ENCODE data around the gene ULK2.
"Not testable (repeated sequence)": the region's sequence is repeated elsewhere in the genome, so short reads cannot be mapped to it uniquely, and the experiment has no call there.

The ULK2 gene

DNA sequence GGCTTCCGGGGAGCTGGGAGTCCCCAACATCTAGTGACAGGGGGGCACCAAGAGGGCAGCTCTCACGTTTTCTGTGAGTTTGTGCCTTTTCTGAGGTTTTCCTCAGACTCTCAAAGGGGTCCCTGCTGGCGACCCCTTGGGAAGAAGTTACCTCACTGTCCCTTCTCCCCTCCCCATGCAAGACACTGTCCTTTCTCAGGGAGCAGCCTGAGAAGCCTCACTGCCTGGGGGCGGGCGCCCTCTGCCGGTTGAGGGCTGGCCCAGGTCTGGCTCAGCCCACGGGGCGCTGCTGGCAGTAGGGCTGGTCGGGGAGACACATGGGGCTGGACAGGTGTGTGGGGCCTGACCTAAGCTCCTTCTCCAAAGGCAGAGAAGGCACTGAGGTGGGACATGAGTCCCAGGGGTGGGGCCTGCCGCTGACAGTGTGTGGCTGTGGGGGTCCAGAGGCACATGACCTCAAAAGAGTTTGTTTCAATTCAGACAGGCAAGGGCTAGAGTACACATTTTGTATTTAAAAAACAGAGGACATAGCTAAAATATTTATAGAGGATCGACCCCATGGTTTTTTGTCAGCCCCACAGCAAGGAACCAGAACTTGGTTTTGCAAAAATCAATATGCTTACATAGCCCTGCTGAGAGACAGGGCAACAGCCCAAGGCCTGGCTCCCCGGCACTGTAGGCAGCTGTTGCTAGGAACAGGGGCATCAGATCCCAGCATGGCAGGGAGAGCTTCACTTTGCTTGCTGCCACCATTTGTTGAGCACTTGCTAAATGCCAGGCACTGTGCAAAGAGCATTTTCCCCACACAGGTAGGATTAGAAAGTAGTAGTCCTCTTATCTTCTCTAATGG is 101.1 kb downstream of the ULK2 start:
- DNase-seq (ENCODE audit: low spot score) = peak; percentile 58

- DNase-seq (ENCODE audit: low spot score) = no peak
Observed at GRCh38 chr17:19766016-19766415, 101.7 kb downstream of the ULK2 start.

DNA sequence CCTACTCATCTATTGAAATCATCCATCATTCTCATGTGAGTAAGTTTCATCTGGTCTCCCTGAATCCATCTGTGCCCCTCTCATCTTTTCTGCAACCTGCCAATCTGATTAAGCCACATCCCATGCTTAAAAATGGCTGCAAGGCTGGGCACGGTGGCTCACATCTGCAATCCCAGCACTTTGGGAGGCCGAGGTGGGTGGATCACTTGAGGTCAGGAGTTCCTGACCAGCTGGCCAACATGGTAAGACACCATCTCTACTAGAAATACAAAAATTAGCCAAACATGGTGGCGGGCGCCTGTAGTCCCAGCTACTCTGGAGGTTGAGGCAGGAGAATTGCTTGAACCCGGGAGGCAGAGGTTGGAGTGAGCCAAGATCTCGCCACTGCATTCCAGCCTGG is 103.7 kb downstream of the ULK2 start:
- DNase-seq (ENCODE audit: low spot score) = not testable (repeated sequence)

- no peak for DNase-seq (ENCODE audit: low spot score)
Observed at GRCh38 chr17:19763416-19763815, 104.3 kb downstream of the ULK2 start.

DNA sequence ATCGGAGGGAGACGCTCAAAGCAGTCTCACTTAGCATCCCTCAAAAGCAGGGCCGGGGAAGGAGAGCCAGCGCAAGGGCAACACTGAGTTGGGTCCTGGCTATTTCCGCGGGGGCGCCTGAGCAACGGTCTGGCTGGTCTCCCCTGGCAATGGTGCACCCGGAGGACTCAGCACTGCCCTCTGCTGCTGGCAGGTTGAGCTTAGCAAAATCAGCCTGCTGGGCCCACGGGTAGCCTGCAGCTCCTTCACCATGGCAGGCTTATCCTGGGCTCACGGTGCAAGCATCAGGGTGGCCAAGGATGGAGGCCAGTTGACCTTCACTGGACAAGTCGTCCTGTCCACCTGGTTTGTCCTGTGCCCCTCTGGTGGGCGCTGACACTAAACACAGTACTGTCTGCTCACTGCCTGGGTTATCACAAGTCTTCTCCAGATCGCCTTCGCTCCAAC is 105.2 kb downstream of the ULK2 start:
- DNase-seq (ENCODE audit: low spot score) = peak; percentile 67

- no peak for DNase-seq (ENCODE audit: low spot score)
Observed at GRCh38 chr17:19760746-19761145, 107.0 kb downstream of the ULK2 start.

- DNase-seq (ENCODE audit: low spot score) = no peak
Observed at GRCh38 chr17:19759568-19760549, 107.9 kb downstream of the ULK2 start.

DNA sequence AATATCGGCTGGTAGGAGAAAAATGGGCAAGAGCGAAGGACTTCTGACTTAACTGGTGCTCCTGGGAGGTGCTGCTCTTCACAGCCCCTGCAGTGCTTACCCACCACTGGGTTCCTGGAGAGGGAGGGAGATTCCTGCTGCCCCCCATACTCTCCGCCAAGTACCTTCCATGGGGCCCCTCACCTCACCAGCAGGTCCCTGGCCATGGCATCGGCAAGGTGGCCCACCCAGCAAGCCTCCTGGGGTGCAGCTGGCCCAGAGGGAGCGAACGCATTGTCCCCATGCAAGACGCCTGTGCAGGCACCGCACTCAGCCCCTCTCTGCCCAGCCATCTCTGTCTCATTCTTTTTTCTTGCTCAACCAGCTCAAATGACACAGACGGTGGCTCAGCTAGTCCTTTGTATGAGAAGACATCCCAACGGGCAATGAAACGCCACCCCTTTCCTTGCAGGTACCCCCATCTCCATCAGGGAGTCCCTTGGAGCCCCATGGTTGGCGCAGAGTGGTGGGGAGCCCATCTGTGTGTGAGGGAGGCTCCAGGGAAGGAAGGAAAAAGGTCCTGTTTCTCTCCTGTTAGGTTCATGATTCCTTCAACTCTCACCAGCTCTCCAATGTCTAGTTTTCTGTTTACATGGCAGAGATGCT is 110.1 kb downstream of the ULK2 start:
- DNase-seq (ENCODE audit: low spot score) = no peak

DNA sequence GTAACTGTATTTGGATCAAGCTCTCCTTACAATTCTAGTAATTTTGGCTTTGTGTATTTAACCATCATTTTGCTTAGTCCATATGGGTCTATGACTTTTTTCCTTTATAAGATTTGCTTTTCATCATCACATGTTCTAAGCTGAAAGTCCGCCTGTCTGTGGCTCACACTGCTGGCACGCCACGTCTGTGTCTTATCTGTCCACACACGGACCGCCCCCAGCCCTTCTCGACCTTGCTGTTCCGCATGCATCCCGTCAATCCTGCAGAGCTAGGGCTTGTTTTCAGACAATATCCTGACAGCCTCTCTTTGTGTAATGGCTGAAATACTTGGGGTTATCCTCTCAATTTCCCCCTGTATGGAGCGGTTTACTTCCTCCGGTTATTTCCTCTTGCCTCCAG is 111.2 kb downstream of the ULK2 start:
- no peak for DNase-seq (ENCODE audit: low spot score)

DNA sequence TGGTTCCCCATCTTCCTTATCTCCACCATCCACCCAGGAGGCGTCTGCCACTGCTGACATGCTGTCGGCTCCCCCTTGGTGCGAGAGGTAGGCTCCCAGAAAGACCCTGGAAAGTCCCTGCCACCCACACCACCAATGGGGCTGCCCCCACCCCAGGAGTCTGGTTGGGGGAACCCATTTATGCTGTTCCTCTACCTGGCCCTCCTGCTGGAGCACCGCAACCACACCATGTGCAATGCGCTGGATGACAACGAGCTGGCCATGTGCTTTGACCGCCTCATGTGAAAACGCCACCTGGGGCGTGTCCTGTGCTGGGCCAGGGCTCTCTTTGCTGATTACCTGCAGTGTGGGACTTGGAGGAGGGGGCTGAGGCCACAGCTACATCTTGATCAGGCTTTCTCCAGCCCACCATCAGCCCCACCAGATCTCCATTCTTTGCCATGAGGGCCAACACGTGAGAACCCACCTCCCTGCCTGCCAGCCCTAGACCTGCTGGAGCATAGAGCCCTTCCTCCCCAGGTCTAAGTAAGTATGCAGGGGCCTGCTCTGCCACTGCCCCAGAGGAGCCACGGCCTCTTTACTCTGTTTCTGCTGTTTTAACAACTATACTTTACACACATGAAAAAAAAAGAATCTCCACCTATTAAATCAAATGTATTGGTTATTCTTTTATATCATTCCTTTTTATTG is 111.8 kb downstream of the ULK2 start:
- no peak for DNase-seq (ENCODE audit: low spot score)

GRCh38 chr17:19755392-19755791 is 112.3 kb downstream of the ULK2 start:
- DNase-seq (ENCODE audit: low spot score) = no peak

- DNase-seq (ENCODE audit: low spot score) = no peak
Observed at GRCh38 chr17:19753661-19754463, 113.9 kb downstream of the ULK2 start.

DNA sequence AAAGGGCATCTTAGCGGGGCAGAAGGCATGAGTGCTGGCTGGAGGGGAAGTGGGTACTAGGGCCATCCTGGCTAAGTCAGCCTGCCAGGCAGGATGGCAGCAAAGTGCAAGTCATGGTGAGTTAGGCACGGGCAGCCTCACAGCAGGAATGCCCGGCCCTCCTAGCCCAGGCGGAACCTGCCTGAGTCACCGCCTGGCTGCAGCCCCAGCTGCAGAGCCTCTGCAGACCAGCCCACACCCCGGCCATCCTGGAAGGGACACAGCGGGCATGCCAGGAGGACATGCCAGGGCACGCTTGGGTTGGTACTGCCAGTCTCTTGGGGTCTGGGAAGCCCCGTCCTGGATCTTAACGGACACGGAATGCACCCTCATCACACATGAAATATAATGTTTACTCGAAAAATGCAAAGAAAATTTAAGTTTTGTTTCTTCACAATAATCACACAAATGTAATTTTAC is 114.7 kb downstream of the ULK2 start:
- DNase-seq (ENCODE audit: low spot score) = no peak

GRCh38 chr17:19752216-19753050 is 115.3 kb downstream of the ULK2 start:
- DNase-seq (ENCODE audit: low spot score) = no peak

GRCh38 chr17:19750835-19751234 is 116.9 kb downstream of the ULK2 start:
- DNase-seq (ENCODE audit: low spot score) = no peak

DNA sequence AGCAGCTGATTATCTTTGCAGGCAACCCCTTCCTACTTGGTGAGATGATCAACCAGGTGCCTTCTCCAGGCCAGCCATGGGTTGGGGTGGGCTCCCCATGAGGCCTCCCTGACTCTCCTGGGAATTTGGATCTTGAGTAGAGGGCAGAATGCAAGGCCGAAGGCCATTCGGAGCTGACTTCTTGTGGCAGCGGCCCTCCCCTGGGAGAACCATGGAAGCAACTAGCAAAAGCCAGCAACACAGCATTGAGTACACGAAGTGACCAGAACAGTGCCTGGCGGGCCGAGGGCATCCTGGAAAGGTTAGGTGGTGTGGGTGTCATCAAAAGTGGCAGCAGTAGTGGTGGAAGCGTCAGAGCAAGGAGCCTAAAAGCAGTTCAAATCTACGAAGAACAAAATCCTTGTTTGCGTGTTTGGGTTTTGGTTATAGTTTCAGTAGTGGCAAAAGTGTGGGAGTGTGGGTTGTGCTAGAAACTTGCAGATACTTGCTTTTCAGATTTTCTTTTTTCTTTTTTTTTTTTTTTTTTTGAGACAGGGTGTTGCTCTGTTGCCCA is 117.6 kb downstream of the ULK2 start:
- no peak for DNase-seq (ENCODE audit: low spot score)

DNA sequence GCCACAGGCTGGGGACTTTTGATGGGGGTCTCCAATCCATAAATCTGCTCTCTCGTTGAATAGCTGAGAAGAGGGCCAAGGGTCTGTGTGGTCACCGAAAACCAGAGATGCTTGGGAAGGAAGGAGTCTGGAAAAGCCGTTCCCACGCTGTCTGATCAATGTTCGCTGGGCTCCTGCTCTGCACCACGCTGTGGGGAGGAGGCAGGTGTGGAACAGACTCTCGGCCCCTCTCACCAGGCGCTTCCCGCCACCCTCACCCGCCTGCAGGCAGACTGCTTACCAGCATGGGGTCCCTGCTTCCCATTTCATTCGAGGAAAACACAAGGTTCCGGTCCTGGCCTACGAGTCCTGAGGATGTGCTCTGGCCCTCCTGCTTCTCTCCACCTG is 118.9 kb downstream of the ULK2 start:
- no peak for DNase-seq (ENCODE audit: low spot score)

DNA sequence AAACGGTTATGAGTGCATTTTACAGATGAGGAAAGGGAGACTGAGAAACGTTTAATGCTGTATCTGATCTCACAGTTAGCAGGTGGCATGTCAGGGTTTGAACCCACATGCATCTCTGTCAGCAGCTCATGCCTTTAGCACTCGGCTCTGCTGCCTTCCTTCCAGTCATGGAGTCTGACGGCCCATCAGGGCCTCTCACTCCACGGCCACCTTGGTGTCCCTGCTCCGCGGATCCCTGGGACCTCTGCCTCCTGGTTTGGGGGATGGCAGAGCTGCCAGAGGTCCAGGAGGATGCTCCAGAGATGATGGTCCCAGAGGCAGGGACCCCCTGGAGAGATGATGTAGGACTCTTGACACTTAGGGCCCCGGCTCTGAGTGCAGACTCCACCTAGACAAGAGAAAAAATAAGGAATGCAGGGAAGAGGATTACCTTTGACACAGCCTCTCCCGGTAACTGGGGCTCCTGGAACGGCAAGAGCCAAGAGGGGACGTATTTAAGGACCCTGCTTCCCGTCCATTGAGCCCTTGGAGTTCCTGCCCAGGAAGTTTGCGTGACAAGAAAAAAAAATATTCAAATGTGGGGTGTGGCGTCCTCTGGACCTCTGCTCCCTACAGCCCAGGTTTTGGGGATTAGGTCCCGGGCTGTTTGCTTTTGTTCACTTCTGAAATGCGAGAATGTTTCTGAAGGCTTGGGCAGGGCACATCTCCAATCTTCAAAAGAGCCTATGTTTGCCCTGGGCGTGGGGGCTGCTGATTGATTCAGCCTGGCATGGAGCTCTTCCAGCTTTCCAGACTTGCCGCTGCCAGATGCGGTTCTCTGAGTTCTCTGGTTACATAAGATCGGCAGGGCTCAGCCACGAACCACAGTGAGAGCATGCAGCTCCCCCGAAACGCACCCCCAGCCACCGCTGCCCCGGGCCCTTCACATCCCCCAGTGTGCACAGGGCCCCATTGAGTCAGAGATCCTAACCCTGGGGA is 119.6 kb downstream of the ULK2 start, which contains the start of gene ALDH3A1:
TSS of gene ALDH3A1 (minus strand) at position 470 of the 978 bp plus-strand sequence. CDS start 3,169 bp downstream, outside the sequence.
- DNase-seq (ENCODE audit: low spot score) = no peak
